Cardiac septum (tissue), 1 donor: ENCODE measurements around the gene UBE2U. TPM values are rescaled to one million over a fixed set of nuclear protein-coding genes. Genes with fewer than 3 reads are reported as not detected.

Experiments
- DNase-seq: peaks from one replicate; pipeline ENCODE4 v3.0.0-alpha.2; 2020; ENCODE audit warnings: low spot score
- intact Hi-C: fragments of 100-400 bp; cut with DNase I; formaldehyde crosslinking; loops from one replicate; pipeline ENCODE4 v1.14.0; 2022
- total RNA-seq: library from RNA; stranded (reverse); fragmentation: NEBNext Ultra II Directional; extraction: Animal tissue kit (Norgen Biotek cat#: 25700); gene quantifications from one replicate; pipeline ENCODE4 v1.2.1, GENCODE V29; 2021
- donor health status: DM: no; HTN: no; CAD: no.

The UBE2U gene
- total RNA-seq, 1 donor from 2014 or later, result not detected

- no peak for DNase-seq
- intact Hi-C loops, result loop anchor here (5.0 to 10.0 kb wide), 3 partner anchors 218 to 1420 kb away; no protein-coding TSS in a partner anchor
Observed at GRCh38 chr1:64266991-64267390, 63.6 kb downstream of the UBE2U start.

GRCh38 chr1:64268653-64269557 lies 65.5 kb downstream of the UBE2U start:
- intact Hi-C loops, result loop anchor here (5.0 to 10.0 kb wide), 3 partner anchors 216 to 1418 kb away; no protein-coding TSS in a partner anchor
- DNase-seq, result no peak

GRCh38 chr1:64269558-64269884 lies 66.1 kb downstream of the UBE2U start:
- intact Hi-C loops, result loop anchor here (5.0 to 10.0 kb wide), 3 partner anchors 215 to 1418 kb away; no protein-coding TSS in a partner anchor
- no peak for DNase-seq

- DNase-seq, result no peak
- intact Hi-C loops, result no loop called here
Observed at GRCh38 chr1:64280001-64280400, 76.6 kb downstream of the UBE2U start.

GRCh38 chr1:64282351-64282750 lies 78.9 kb downstream of the UBE2U start:
- intact Hi-C loops, result no loop called here
- no peak for DNase-seq

- intact Hi-C loops, result no loop called here
- no peak for DNase-seq
Observed at GRCh38 chr1:64287071-64287470, 83.6 kb downstream of the UBE2U start.

GRCh38 chr1:64290420-64290819 lies 87.0 kb downstream of the UBE2U start:
- no peak for DNase-seq
- intact Hi-C loops, result no loop called here

GRCh38 chr1:64291931-64292330 lies 88.5 kb downstream of the UBE2U start:
- intact Hi-C loops, result no loop called here
- DNase-seq, result no peak

GRCh38 chr1:64292399-64292798 lies 89.0 kb downstream of the UBE2U start:
- DNase-seq, result no peak
- intact Hi-C loops, result no loop called here

GRCh38 chr1:64293820-64294219 lies 90.4 kb downstream of the UBE2U start:
- intact Hi-C loops, result no loop called here
- DNase-seq, result no peak

- DNase-seq, result no peak
- intact Hi-C loops, result no loop called here
Observed at GRCh38 chr1:64295136-64295535, 91.7 kb downstream of the UBE2U start.

- DNase-seq, result no peak
- intact Hi-C loops, result no loop called here
Observed at GRCh38 chr1:64295561-64295960, 92.1 kb downstream of the UBE2U start.

GRCh38 chr1:64296459-64296858 lies 93.0 kb downstream of the UBE2U start:
- intact Hi-C loops, result no loop called here

GRCh38 chr1:64302194-64302593 lies 98.8 kb downstream of the UBE2U start:
- intact Hi-C loops, result no loop called here
- DNase-seq, result no peak

More at GRCh38 chr1:64296459-64296858, 93.0 kb downstream of the UBE2U start:
- DNase-seq, result no peak

GRCh38 chr1:64302971-64303370 lies 99.5 kb downstream of the UBE2U start:
- no peak for DNase-seq
- intact Hi-C loops, result no loop called here

- no peak for DNase-seq
- intact Hi-C loops, result no loop called here
Observed at GRCh38 chr1:64304823-64305222, 101.4 kb downstream of the UBE2U start.

- intact Hi-C loops, result no loop called here
- no peak for DNase-seq
Observed at GRCh38 chr1:64308866-64309265, 105.4 kb downstream of the UBE2U start.

GRCh38 chr1:64309431-64309831 lies 106.0 kb downstream of the UBE2U start:
- DNase-seq, result no peak
- intact Hi-C loops, result no loop called here

- intact Hi-C loops, result no loop called here
- DNase-seq, result no peak
Observed at GRCh38 chr1:64310760-64311159, 107.3 kb downstream of the UBE2U start.

- intact Hi-C loops, result no loop called here
- no peak for DNase-seq
Observed at GRCh38 chr1:64312431-64312830, 109.0 kb downstream of the UBE2U start.

GRCh38 chr1:64315402-64315801 lies 112.0 kb downstream of the UBE2U start:
- DNase-seq, result no peak
- intact Hi-C loops, result no loop called here
